GM23338 (cell line): ENCODE measurements around the gene CFP. TPM values are rescaled to one million over a fixed set of nuclear protein-coding genes. Genes with fewer than 3 reads are reported as not detected.

Experiments
- ATAC-seq: fragments of 200-7000 bp; cut with Tn5 transposase; 3 replicates; pipeline ENCODE4 v1.9.1; 2020
- DNase-seq: peaks from one replicate; pipeline ENCODE4 v3.0.0-alpha.2; 2015; ENCODE audit warnings: low spot score
- H2AFZ ChIP-seq: fragments of 200-600 bp; sonication (generic); 2 replicates; pipeline ENCODE4 v1.8.0; 2016; ENCODE audit warnings: antibody characterized with exemption, mild to moderate bottlenecking, moderate library complexity
- H3F3A ChIP-seq: fragments of 200-600 bp; sonication (generic); replicated peaks from 2 replicates; pipeline ENCODE4 v1.8.0; 2017; ENCODE audit warnings: antibody characterized with exemption, mixed run types, low read depth
- H3K27ac ChIP-seq: fragments of 200-600 bp; sonication (generic); 2 replicates; pipeline ENCODE4 v1.6.1; 2016; ENCODE audit warnings: low read depth
- H3K27me3 ChIP-seq: fragments of 200-600 bp; sonication (generic); 2 replicates; pipeline ENCODE4 v1.8.0; 2016; ENCODE audit warnings: mild to moderate bottlenecking, mixed run types, moderate library complexity; ENCODE audit not compliant: insufficient read depth
- H3K36me3 ChIP-seq: fragments of 200-600 bp; sonication (generic); 2 replicates; pipeline ENCODE4 v1.8.0; 2016; ENCODE audit warnings: mild to moderate bottlenecking; ENCODE audit not compliant: insufficient read depth
- H3K4me1 ChIP-seq: fragments of 200-600 bp; sonication (generic); 2 replicates; pipeline ENCODE4 v1.8.0; 2016; ENCODE audit warnings: mild to moderate bottlenecking, moderate library complexity; ENCODE audit not compliant: insufficient read depth
- H3K4me2 ChIP-seq: fragments of 200-600 bp; sonication (generic); 2 replicates; pipeline ENCODE4 v1.7.1; 2017; ENCODE audit warnings: mixed run types
- H3K4me3 ChIP-seq: fragments of 200-600 bp; sonication (generic); 2 replicates; pipeline ENCODE4 v1.6.1; 2016; ENCODE audit warnings: mixed run types
- H3K79me2 ChIP-seq: fragments of 200-600 bp; sonication (generic); replicated peaks from 2 replicates; pipeline ENCODE4 v1.8.0; 2017; ENCODE audit warnings: mild to moderate bottlenecking; ENCODE audit not compliant: insufficient read depth
- H3K9me2 ChIP-seq: fragments of 200-600 bp; sonication (generic); 2 replicates; pipeline ENCODE4 v1.8.0; 2017; ENCODE audit not compliant: insufficient read depth
- H4K20me1 ChIP-seq: fragments of 200-600 bp; sonication (generic); replicated peaks from 2 replicates; pipeline ENCODE4 v1.8.0; 2017; ENCODE audit warnings: mild to moderate bottlenecking; ENCODE audit not compliant: insufficient read depth
- H3K27ac Mint-ChIP-seq: 2 replicates; pipeline ENCODE4 v1.8.0; 2020; ENCODE audit warnings: inconsistent platforms, mild to moderate bottlenecking, moderate library complexity, mixed read lengths
- H3K27me3 Mint-ChIP-seq: 3 replicates; pipeline ENCODE4 v1.8.0; 2022; ENCODE audit warnings: low read depth, mild to moderate bottlenecking, moderate library complexity, mixed read lengths, inconsistent platforms; ENCODE audit not compliant: insufficient read depth, poor library complexity
- H3K36me3 Mint-ChIP-seq: 3 replicates; pipeline ENCODE4 v1.8.0; 2021; ENCODE audit warnings: low read depth, mild to moderate bottlenecking, inconsistent platforms, moderate library complexity, mixed read lengths
- H3K4me1 Mint-ChIP-seq: 3 replicates; pipeline ENCODE4 v1.8.0; 2020; ENCODE audit warnings: mild to moderate bottlenecking, inconsistent platforms, mixed read lengths
- H3K4me3 Mint-ChIP-seq: 3 replicates; pipeline ENCODE4 v1.8.0; 2021; ENCODE audit warnings: moderate library complexity, mild to moderate bottlenecking, inconsistent platforms, mixed read lengths
- H3K9me3 Mint-ChIP-seq: 3 replicates; pipeline ENCODE4 v1.8.0; 2020; ENCODE audit warnings: moderate library complexity, mild to moderate bottlenecking, inconsistent platforms, mixed read lengths
- CREB1 ChIP-seq: fragments of 250-450 bp; sonication (Bioruptor Pico); IDR thresholded peaks from 2 replicates; pipeline ENCODE4 v1.5.0; 2020; ENCODE audit warnings: low read depth, mild to moderate bottlenecking, moderate library complexity
- CTCF ChIP-seq, 2 experiments: fragments of 200-600 bp in 1 of 2; sonication (generic) in 1 of 2; conservative IDR thresholded peaks; 2 replicates each; pipeline versions ENCODE4 v1.5.1 to v1.6.1; 2016 to 2017; ENCODE audit warnings: antibody characterized with exemption in 2 of 2, low read depth in 2 of 2, mild to moderate bottlenecking in 2 of 2, moderate library complexity in 1 of 2
- NANOG ChIP-seq: IDR thresholded peaks from 2 replicates; pipeline ENCODE4 v1.6.1; 2016; ENCODE audit warnings: antibody characterized with exemption, borderline replicate concordance
- POLR2AphosphoS5 ChIP-seq: IDR thresholded peaks from 2 replicates; pipeline ENCODE4 v1.6.1; 2016; ENCODE audit warnings: antibody characterized with exemption, low read depth
- ZNF331 ChIP-seq: fragments of 250-450 bp; sonication (Bioruptor Pico); IDR thresholded peaks from 2 replicates; pipeline ENCODE4 v1.5.0; 2020; ENCODE audit warnings: low read depth, mild to moderate bottlenecking, moderate library complexity
- polyA plus RNA-seq: library from polyadenylated mRNA; unstranded; fragments of >200 nt; fragmentation: Nextera tagmentation; extraction: Ambion mirVana; gene quantifications from 2 replicates; pipeline ENCODE4 v1.2.1, GENCODE V29; 2016
- total RNA-seq: library from RNA; depleted of rRNA; stranded (reverse); fragments of >200 nt; shearing (Covaris generic); gene quantifications from 2 replicates; pipeline ENCODE4 v1.2.3, GENCODE V29; 2014
- TF ChIP-seq, protein P1 (sequence below): IDR thresholded peaks from one replicate; pipeline ENCODE4 v1.6.1; 2018; ENCODE audit warnings: antibody characterized with exemption; ENCODE audit not compliant: unreplicated experiment
- TF ChIP-seq, protein P2 (sequence below): IDR thresholded peaks from 2 replicates; pipeline ENCODE4 v1.6.1; 2016; ENCODE audit warnings: antibody characterized with exemption

CFP gene
- total and polyA plus RNA-seq, 2 experiments from 2014 or later: 2.1 to 2.2 TPM

DNA sequence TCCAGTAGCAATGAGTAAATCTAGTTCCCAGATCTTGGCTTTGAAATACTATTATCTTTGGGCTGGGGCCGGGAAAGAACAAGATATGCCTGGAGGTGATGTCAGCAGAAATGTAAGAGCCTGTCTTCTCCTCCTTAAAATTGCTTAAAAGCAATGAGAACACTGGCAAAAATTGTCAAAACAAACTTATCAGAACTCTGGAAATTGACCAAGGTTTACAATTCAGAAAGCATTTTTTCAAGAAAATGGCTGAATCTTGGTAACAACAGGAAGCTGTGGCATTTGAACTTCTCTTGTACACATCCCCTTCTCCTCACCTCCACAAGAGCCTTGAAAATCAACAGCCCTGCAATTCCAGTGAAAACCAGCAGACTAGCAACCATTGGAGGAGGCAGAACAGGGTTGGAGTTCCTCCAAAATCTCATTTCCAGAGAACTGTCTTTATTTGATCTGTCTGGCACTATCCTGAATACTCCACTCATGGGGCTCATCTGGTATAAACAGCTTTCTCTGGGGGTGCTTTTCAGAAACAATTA is 33.9 kb downstream of the CFP start:
- no peak overlapping the region for H3K4me3 Mint-ChIP-seq
- no peaks in the 10 kb centered on the region for H3F3A ChIP-seq
- ATAC-seq (no peak), DNase-seq (no peak)
- H3K4me1 Mint-ChIP-seq: no peaks in the 10 kb centered on the region
- H3K27ac ChIP-seq: no peak overlapping the region
- H3K4me1 ChIP-seq: no peaks in the 10 kb centered on the region
- no peaks in the 10 kb centered on the region for H3K79me2 ChIP-seq
- H3K36me3 ChIP-seq: no peaks in the 10 kb centered on the region
- no peaks in the 10 kb centered on the region for H3K9me3 Mint-ChIP-seq
- no peak for TF ChIP-seq POLR2AphosphoS5
- no peak for TF ChIP-seq CREB1 (CRISPR knock-in tag)
- TF ChIP-seq, protein P1, sequence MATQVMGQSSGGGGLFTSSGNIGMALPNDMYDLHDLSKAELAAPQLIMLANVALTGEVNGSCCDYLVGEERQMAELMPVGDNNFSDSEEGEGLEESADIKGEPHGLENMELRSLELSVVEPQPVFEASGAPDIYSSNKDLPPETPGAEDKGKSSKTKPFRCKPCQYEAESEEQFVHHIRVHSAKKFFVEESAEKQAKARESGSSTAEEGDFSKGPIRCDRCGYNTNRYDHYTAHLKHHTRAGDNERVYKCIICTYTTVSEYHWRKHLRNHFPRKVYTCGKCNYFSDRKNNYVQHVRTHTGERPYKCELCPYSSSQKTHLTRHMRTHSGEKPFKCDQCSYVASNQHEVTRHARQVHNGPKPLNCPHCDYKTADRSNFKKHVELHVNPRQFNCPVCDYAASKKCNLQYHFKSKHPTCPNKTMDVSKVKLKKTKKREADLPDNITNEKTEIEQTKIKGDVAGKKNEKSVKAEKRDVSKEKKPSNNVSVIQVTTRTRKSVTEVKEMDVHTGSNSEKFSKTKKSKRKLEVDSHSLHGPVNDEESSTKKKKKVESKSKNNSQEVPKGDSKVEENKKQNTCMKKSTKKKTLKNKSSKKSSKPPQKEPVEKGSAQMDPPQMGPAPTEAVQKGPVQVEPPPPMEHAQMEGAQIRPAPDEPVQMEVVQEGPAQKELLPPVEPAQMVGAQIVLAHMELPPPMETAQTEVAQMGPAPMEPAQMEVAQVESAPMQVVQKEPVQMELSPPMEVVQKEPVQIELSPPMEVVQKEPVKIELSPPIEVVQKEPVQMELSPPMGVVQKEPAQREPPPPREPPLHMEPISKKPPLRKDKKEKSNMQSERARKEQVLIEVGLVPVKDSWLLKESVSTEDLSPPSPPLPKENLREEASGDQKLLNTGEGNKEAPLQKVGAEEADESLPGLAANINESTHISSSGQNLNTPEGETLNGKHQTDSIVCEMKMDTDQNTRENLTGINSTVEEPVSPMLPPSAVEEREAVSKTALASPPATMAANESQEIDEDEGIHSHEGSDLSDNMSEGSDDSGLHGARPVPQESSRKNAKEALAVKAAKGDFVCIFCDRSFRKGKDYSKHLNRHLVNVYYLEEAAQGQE: no peak
- no peaks in the 10 kb centered on the region for H4K20me1 ChIP-seq
- H3K9me2 ChIP-seq: no peaks in the 10 kb centered on the region
- no peaks in the 10 kb centered on the region for H3K27me3 Mint-ChIP-seq
- H3K27me3 ChIP-seq: no peaks in the 10 kb centered on the region
- no peak overlapping the region for H3K4me3 ChIP-seq
- H2AFZ ChIP-seq: no peak overlapping the region
- no peak overlapping the region for H3K27ac Mint-ChIP-seq
- no peak overlapping the region for H3K4me2 ChIP-seq
- H3K36me3 Mint-ChIP-seq: peaks cover 7% of the 10 kb centered on the region; the same call in 2 of the 3 replicates

- H3F3A ChIP-seq: no peaks in the 10 kb centered on the region
- H2AFZ ChIP-seq: no peak overlapping the region
- no peaks in the 10 kb centered on the region for H4K20me1 ChIP-seq
- H3K27me3 ChIP-seq: no peaks in the 10 kb centered on the region
- no peaks in the 10 kb centered on the region for H3K27me3 Mint-ChIP-seq
- ATAC-seq (no peak), DNase-seq (no peak)
- H3K36me3 Mint-ChIP-seq: peaks cover 4% of the 10 kb centered on the region; the same call in 1 of the 3 replicates
- no peak overlapping the region for H3K27ac Mint-ChIP-seq
- H3K4me3 ChIP-seq: no peak overlapping the region
- no peaks in the 10 kb centered on the region for H3K4me1 ChIP-seq
- no peak overlapping the region for H3K4me3 Mint-ChIP-seq
- no peaks in the 10 kb centered on the region for H3K9me3 Mint-ChIP-seq
- H3K4me1 Mint-ChIP-seq: no peaks in the 10 kb centered on the region
- no peaks in the 10 kb centered on the region for H3K36me3 ChIP-seq
- H3K9me2 ChIP-seq: no peaks in the 10 kb centered on the region
- TF ChIP-seq CTCF (conservative IDR thresholded peaks at IDR 0.05; ENCODE audit: low read depth in 2 of 2) (no peak), NANOG (no peak), ZNF331 (CRISPR knock-in tag) (no peak)
- TF ChIP-seq, protein P2, sequence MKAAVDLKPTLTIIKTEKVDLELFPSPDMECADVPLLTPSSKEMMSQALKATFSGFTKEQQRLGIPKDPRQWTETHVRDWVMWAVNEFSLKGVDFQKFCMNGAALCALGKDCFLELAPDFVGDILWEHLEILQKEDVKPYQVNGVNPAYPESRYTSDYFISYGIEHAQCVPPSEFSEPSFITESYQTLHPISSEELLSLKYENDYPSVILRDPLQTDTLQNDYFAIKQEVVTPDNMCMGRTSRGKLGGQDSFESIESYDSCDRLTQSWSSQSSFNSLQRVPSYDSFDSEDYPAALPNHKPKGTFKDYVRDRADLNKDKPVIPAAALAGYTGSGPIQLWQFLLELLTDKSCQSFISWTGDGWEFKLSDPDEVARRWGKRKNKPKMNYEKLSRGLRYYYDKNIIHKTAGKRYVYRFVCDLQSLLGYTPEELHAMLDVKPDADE: no peak
- H3K4me2 ChIP-seq: no peak overlapping the region
- H3K27ac ChIP-seq: no peak overlapping the region
- no peaks in the 10 kb centered on the region for H3K79me2 ChIP-seq
Measured at GRCh38 chrX:47593522-47593921, 36.2 kb downstream of the CFP start.
